ENCODE results near the gene ROR1. TPM values are rescaled to one million over a fixed set of nuclear protein-coding genes. Genes with fewer than 3 reads are reported as not detected.

ROR1 gene
- total RNA-seq, 4 donors from 2014 or later = 2.6 to 37.6 (median 11.5) TPM

GRCh38 chr1:63772876-63773275, 941 bp upstream of the ROR1 start:
- DNase-seq = no peak
- intact Hi-C loops (cut with DNase I; ENCODE audit: low total_unique reads) = loop anchor here (10.0 kb wide), 1 partner anchor 92 kb away; no protein-coding TSS in a partner anchor
- Histone ChIP-seq H3K27ac (no peak overlapping the region), H3K36me3 (no peaks in the 10 kb centered on the region), H3K4me3 (no peak overlapping the region), H3K27me3 (no peaks in the 10 kb centered on the region), H3K4me1 (no peaks in the 10 kb centered on the region), H3K9me3 (no peaks in the 10 kb centered on the region)
- TF ChIP-seq POLR2A (IDR thresholded peaks at IDR 0.05) = no peak
- no peak for TF ChIP-seq CTCF (IDR thresholded peaks at IDR 0.05)

GRCh38 chr1:63773496-63773814, 362 bp upstream of the ROR1 start:
- peak overlapping the region; percentile 61 to 78 for H3K4me3 ChIP-seq
- no peak for TF ChIP-seq POLR2A (IDR thresholded peaks at IDR 0.05)
- TF ChIP-seq CTCF (IDR thresholded peaks at IDR 0.05) = no peak
- H3K4me1 ChIP-seq = no peaks in the 10 kb centered on the region
- peak overlapping the region; percentile 90 to 92 for H3K27ac ChIP-seq
- H3K36me3 ChIP-seq = no peaks in the 10 kb centered on the region
- no peak for DNase-seq
- intact Hi-C loops (cut with DNase I; ENCODE audit: low total_unique reads) = loop anchor here (10.0 kb wide), 1 partner anchor 91 kb away; no protein-coding TSS in a partner anchor
- H3K27me3 ChIP-seq = no peaks in the 10 kb centered on the region
- no peaks in the 10 kb centered on the region for H3K9me3 ChIP-seq

GRCh38 chr1:63774617-63775417, 1.0 kb downstream of the ROR1 start:
- DNase-seq = peak; percentile 43 to 52
- no peaks in the 10 kb centered on the region for H3K9me3 ChIP-seq
- H3K27ac ChIP-seq = peak overlapping the region; percentile 90 to 92
- TF ChIP-seq POLR2A (IDR thresholded peaks at IDR 0.05) (no peak), CTCF (IDR thresholded peaks at IDR 0.05) (no peak)
- H3K4me3 ChIP-seq = peak overlapping the region; percentile 61 to 78
- no peaks in the 10 kb centered on the region for H3K36me3 ChIP-seq
- intact Hi-C loops (cut with DNase I; ENCODE audit: low total_unique reads) = loop anchor here (10.0 kb wide), 1 partner anchor 90 kb away; no protein-coding TSS in a partner anchor
- H3K4me1 ChIP-seq = no peaks in the 10 kb centered on the region
- H3K27me3 ChIP-seq = no peaks in the 10 kb centered on the region

- H3K4me3 ChIP-seq = peak overlapping the region; percentile 61 to 78
- peak overlapping the region; percentile 90 to 92 for H3K27ac ChIP-seq
- no peaks in the 10 kb centered on the region for H3K27me3 ChIP-seq
- DNase-seq = no peak
- no peaks in the 10 kb centered on the region for H3K36me3 ChIP-seq
- peaks cover 0 to 4% of the 10 kb centered on the region in 2 donors for H3K4me1 ChIP-seq
- TF ChIP-seq CTCF (IDR thresholded peaks at IDR 0.05) (no peak), POLR2A (IDR thresholded peaks at IDR 0.05) (no peak)
- H3K9me3 ChIP-seq = no peaks in the 10 kb centered on the region
- intact Hi-C loops (cut with DNase I; ENCODE audit: low total_unique reads) = loop anchor here (10.0 kb wide), 1 partner anchor 89 kb away; no protein-coding TSS in a partner anchor
These were observed 1.8 kb downstream of the ROR1 start for GRCh38 chr1:63775418-63776127.

DNA sequence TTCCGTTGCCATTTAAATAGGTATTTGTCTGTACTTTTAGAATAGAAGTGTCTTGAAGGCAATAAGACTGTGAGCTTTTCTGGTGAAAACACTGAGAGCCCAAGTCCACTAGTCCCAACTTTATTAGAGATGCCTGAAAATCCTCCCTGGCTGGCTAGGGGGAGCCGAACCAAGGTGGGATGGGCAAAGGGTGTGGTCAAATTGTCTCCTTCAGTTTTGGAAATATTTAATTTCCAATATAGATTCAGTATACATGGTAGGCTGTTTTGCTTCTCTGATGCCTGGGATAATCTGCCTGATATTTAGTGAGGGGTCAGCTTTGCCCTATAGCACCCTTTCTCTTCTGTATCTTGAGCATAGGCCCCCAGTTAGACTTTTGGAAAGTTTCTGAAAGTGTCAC, 3.5 kb downstream of the ROR1 start:
- intact Hi-C loops (cut with DNase I; ENCODE audit: low total_unique reads) = loop anchor here (10.0 kb wide), 1 partner anchor 88 kb away; no protein-coding TSS in a partner anchor
- H3K9me3 ChIP-seq = no peaks in the 10 kb centered on the region
- no peak for DNase-seq
- no peaks in the 10 kb centered on the region for H3K27me3 ChIP-seq
- H3K4me1 ChIP-seq = peaks cover 0 to 4% of the 10 kb centered on the region in 2 donors
- TF ChIP-seq POLR2A (IDR thresholded peaks at IDR 0.05) = no peak
- no peak for TF ChIP-seq CTCF (IDR thresholded peaks at IDR 0.05)
- H3K4me3 ChIP-seq = no peak overlapping the region
- no peak overlapping the region for H3K27ac ChIP-seq
- H3K36me3 ChIP-seq = no peaks in the 10 kb centered on the region

Measured in uterus (tissue), 4 donors.